HEK293 (cell line): ENCODE results near the gene ABCB11.

ENCODE experiments used
- GLIS1 ChIP-seq: fragments of 450-650 bp; formaldehyde crosslinking; IDR thresholded peaks from 2 replicates; pipeline ENCODE4 v1.5.1; 2016; ENCODE audit warnings: missing biosample characterization, missing genetic modification characterization
- KLF16 ChIP-seq: fragments of 450-650 bp; formaldehyde crosslinking; IDR thresholded peaks from 2 replicates; pipeline ENCODE4 v1.5.1; 2017; ENCODE audit warnings: missing biosample characterization, missing genetic modification characterization
- RBAK ChIP-seq: fragments of 450-650 bp; formaldehyde crosslinking; IDR thresholded peaks from 2 replicates; pipeline ENCODE4 v1.5.1; 2016; ENCODE audit warnings: missing biosample characterization, missing genetic modification characterization
- YY1 ChIP-seq: fragments of 450-650 bp; formaldehyde crosslinking; IDR thresholded peaks from 2 replicates; pipeline ENCODE4 v1.5.1; 2018; ENCODE audit warnings: missing biosample characterization, missing genetic modification characterization
- ZNF121 ChIP-seq: fragments of 450-650 bp; formaldehyde crosslinking; IDR thresholded peaks from 2 replicates; pipeline ENCODE4 v1.5.1; 2016; ENCODE audit warnings: missing biosample characterization, missing genetic modification characterization
- ZNF132 ChIP-seq: fragments of 450-650 bp; formaldehyde crosslinking; IDR thresholded peaks from 2 replicates; pipeline ENCODE4 v1.5.1; 2017; ENCODE audit warnings: missing biosample characterization, missing genetic modification characterization, borderline replicate concordance
- ZNF292 ChIP-seq: fragments of 450-650 bp; formaldehyde crosslinking; IDR thresholded peaks from 2 replicates; pipeline ENCODE4 v1.5.1; 2016; ENCODE audit warnings: low read depth, missing biosample characterization, missing genetic modification characterization, borderline replicate concordance
- ZNF670 ChIP-seq: fragments of 450-650 bp; formaldehyde crosslinking; IDR thresholded peaks from 2 replicates; pipeline ENCODE4 v1.5.1; 2016; ENCODE audit warnings: missing biosample characterization, missing genetic modification characterization, low read depth
- TF ChIP-seq, protein P1 (sequence below): fragments of 450-650 bp; formaldehyde crosslinking; optimal IDR thresholded peaks from 2 replicates; pipeline ENCODE3; 2016; ENCODE audit warnings: missing biosample characterization, mild to moderate bottlenecking, missing genetic modification characterization
- TF ChIP-seq, protein P2 (sequence below): fragments of 450-650 bp; formaldehyde crosslinking; IDR thresholded peaks from 2 replicates; pipeline ENCODE4 v1.5.1; 2016; ENCODE audit warnings: missing biosample characterization, missing genetic modification characterization
- TF ChIP-seq, protein P3 (sequence below): fragments of 450-650 bp; formaldehyde crosslinking; IDR thresholded peaks from 2 replicates; pipeline ENCODE4 v1.5.1; 2016; ENCODE audit warnings: missing biosample characterization, missing genetic modification characterization, low read depth
- TF ChIP-seq, protein P4 (sequence below): sonication (generic); formaldehyde crosslinking; IDR thresholded peaks from 2 replicates; pipeline ENCODE4 v1.8.1; 2022; ENCODE audit warnings: mild to moderate bottlenecking, moderate library complexity, missing genetic modification reagents
- TF ChIP-seq, protein P5 (sequence below): fragments of 450-650 bp; formaldehyde crosslinking; IDR thresholded peaks from 2 replicates; pipeline ENCODE4 v1.5.1; 2016; ENCODE audit warnings: missing biosample characterization, missing genetic modification characterization
- TF ChIP-seq, protein P6 (sequence below): fragments of 450-650 bp; formaldehyde crosslinking; IDR thresholded peaks from 2 replicates; pipeline ENCODE4 v1.5.1; 2016; ENCODE audit warnings: missing biosample characterization, missing genetic modification characterization

DNA sequence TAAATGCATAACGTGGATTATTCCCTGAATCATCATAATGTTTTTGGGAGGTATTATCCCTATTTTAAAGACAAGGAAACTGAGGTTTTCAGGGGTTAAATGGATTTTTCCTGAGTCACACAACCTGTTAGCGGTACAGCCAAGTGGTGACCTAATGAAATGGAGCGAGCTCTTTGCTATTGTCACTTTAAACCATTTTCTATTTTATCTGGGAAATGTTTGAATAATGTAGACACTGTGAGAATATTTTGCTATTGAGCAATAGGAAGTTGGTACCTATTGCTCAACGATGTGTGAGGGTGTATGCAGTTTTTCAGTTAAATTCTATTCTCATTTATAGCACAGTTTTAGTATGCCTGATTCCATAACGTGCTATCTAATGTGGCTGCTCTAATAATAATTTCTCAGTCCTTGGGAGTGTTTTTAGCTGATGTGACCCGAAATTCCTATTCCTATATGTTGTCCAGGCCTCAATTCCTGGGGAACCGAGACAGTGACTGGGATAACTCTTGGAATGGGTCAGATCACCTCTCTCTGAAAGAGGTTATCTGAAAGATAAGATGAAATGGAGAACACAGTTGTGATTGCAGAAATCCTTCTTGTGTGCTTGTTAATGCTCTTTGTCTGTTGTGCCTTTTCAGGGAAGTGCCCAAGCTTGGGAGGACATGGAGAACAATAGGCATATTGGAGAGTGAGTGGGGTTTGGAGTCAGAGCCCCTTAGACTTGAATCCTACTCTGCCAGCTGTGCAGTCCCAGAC lies 38.4 kb downstream of the ABCB11 start:
- TF ChIP-seq RBAK (tag by site-specific recombination) (no peak), ZNF132 (no peak), ZNF292 (tag by site-specific recombination) (no peak), KLF16 (no peak), ZNF670 (no peak), YY1 (tag by site-specific recombination) (no peak), ZNF121 (tag by site-specific recombination) (no peak), GLIS1 (tag by site-specific recombination) (no peak)
- TF ChIP-seq, protein P1, sequence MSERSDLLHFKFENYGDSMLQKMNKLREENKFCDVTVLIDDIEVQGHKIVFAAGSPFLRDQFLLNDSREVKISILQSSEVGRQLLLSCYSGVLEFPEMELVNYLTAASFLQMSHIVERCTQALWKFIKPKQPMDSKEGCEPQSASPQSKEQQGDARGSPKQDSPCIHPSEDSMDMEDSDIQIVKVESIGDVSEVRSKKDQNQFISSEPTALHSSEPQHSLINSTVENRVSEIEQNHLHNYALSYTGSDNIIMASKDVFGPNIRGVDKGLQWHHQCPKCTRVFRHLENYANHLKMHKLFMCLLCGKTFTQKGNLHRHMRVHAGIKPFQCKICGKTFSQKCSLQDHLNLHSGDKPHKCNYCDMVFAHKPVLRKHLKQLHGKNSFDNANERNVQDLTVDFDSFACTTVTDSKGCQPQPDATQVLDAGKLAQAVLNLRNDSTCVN (tag by site-specific recombination) = no peak
- TF ChIP-seq, protein P2, sequence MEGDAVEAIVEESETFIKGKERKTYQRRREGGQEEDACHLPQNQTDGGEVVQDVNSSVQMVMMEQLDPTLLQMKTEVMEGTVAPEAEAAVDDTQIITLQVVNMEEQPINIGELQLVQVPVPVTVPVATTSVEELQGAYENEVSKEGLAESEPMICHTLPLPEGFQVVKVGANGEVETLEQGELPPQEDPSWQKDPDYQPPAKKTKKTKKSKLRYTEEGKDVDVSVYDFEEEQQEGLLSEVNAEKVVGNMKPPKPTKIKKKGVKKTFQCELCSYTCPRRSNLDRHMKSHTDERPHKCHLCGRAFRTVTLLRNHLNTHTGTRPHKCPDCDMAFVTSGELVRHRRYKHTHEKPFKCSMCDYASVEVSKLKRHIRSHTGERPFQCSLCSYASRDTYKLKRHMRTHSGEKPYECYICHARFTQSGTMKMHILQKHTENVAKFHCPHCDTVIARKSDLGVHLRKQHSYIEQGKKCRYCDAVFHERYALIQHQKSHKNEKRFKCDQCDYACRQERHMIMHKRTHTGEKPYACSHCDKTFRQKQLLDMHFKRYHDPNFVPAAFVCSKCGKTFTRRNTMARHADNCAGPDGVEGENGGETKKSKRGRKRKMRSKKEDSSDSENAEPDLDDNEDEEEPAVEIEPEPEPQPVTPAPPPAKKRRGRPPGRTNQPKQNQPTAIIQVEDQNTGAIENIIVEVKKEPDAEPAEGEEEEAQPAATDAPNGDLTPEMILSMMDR (tag by site-specific recombination) = no peak
- TF ChIP-seq, protein P3, sequence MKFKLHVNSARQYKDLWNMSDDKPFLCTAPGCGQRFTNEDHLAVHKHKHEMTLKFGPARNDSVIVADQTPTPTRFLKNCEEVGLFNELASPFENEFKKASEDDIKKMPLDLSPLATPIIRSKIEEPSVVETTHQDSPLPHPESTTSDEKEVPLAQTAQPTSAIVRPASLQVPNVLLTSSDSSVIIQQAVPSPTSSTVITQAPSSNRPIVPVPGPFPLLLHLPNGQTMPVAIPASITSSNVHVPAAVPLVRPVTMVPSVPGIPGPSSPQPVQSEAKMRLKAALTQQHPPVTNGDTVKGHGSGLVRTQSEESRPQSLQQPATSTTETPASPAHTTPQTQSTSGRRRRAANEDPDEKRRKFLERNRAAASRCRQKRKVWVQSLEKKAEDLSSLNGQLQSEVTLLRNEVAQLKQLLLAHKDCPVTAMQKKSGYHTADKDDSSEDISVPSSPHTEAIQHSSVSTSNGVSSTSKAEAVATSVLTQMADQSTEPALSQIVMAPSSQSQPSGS = no peak
- TF ChIP-seq, protein P4, sequence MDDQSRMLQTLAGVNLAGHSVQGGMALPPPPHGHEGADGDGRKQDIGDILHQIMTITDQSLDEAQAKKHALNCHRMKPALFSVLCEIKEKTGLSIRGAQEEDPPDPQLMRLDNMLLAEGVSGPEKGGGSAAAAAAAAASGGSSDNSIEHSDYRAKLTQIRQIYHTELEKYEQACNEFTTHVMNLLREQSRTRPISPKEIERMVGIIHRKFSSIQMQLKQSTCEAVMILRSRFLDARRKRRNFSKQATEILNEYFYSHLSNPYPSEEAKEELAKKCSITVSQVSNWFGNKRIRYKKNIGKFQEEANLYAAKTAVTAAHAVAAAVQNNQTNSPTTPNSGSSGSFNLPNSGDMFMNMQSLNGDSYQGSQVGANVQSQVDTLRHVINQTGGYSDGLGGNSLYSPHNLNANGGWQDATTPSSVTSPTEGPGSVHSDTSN (CRISPR knock-in tag) = no peak
- TF ChIP-seq, protein P5, sequence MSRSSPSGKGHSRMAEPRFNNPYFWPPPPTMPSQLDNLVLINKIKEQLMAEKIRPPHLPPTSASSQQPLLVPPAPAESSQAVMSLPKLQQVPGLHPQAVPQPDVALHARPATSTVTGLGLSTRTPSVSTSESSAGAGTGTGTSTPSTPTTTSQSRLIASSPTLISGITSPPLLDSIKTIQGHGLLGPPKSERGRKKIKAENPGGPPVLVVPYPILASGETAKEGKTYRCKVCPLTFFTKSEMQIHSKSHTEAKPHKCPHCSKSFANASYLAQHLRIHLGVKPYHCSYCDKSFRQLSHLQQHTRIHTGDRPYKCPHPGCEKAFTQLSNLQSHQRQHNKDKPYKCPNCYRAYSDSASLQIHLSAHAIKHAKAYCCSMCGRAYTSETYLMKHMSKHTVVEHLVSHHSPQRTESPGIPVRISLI (tag by site-specific recombination) = no peak
- TF ChIP-seq, protein P6, sequence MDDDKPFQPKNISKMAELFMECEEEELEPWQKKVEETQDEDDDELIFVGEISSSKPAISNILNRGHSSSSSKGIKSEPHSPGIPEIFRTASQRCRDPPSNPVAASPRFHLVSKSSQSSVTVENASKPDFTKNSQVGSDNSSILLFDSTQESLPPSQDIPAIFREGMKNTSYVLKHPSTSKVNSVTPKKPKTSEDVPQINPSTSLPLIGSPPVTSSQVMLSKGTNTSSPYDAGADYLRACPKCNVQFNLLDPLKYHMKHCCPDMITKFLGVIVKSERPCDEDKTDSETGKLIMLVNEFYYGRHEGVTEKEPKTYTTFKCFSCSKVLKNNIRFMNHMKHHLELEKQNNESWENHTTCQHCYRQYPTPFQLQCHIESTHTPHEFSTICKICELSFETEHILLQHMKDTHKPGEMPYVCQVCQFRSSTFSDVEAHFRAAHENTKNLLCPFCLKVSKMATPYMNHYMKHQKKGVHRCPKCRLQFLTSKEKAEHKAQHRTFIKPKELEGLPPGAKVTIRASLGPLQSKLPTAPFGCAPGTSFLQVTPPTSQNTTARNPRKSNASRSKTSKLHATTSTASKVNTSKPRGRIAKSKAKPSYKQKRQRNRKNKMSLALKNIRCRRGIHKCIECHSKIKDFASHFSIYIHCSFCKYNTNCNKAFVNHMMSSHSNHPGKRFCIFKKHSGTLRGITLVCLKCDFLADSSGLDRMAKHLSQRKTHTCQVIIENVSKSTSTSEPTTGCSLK (tag by site-specific recombination) = no peak
